ENCODE data around the gene FBXW10. TPM values are rescaled to one million over a fixed set of nuclear protein-coding genes. Genes with fewer than 3 reads are reported as not detected.
"Not testable (repeated sequence)": the region's sequence is repeated elsewhere in the genome, so short reads cannot be mapped to it uniquely, and the experiment has no call there.

The FBXW10 gene
- total RNA-seq (2014; rRNA removed; shearing (Covaris generic)): 0.05 TPM in 1 of 2 replicates, not detected in the other

- not testable (repeated sequence) for H3K27ac ChIP-seq; H3K9me3 ChIP-seq (replicated peaks); DNase-seq (ENCODE audit: low read depth in 1 of 2, low spot score in 2 of 2); H3K4me3 ChIP-seq; H3K27me3 ChIP-seq (replicated peaks); H3K4me1 ChIP-seq (replicated peaks); H3K36me3 ChIP-seq
These were observed at the start of gene FBXW10 for GRCh38 chr17:18743699-18744421. Gene FBXW10, plus strand, starts transcription at chr17:18744054. Its CDS starts 191 bp downstream, at chr17:18744245.

- H3K27ac ChIP-seq; H3K36me3 ChIP-seq; DNase-seq (ENCODE audit: low read depth in 1 of 2, low spot score in 2 of 2); H3K4me1 ChIP-seq (replicated peaks); H3K27me3 ChIP-seq (replicated peaks); H3K9me3 ChIP-seq (replicated peaks); H3K4me3 ChIP-seq: not testable (repeated sequence)
These were observed 48.7 kb upstream of the FBXW10 start for GRCh38 chr17:18695143-18695542.

GRCh38 chr17:18698473-18699103, 45.3 kb upstream of the FBXW10 start:
- H3K27me3 ChIP-seq (replicated peaks); H3K27ac ChIP-seq; H3K9me3 ChIP-seq (replicated peaks): not testable (repeated sequence)

GRCh38 chr17:18705955-18706354, 37.9 kb upstream of the FBXW10 start:
- not testable (repeated sequence) for H3K36me3 ChIP-seq; H3K27ac ChIP-seq; H3K4me1 ChIP-seq (replicated peaks); H3K4me3 ChIP-seq; H3K27me3 ChIP-seq (replicated peaks); H3K9me3 ChIP-seq (replicated peaks); DNase-seq (ENCODE audit: low read depth in 1 of 2, low spot score in 2 of 2)

More at GRCh38 chr17:18698473-18699103, 45.3 kb upstream of the FBXW10 start:
- not testable (repeated sequence) for H3K4me1 ChIP-seq (replicated peaks); DNase-seq (ENCODE audit: low read depth in 1 of 2, low spot score in 2 of 2); H3K4me3 ChIP-seq; H3K36me3 ChIP-seq

GRCh38 chr17:18708215-18708614, 35.6 kb upstream of the FBXW10 start:
- H3K36me3 ChIP-seq; H3K9me3 ChIP-seq (replicated peaks); DNase-seq (ENCODE audit: low read depth in 1 of 2, low spot score in 2 of 2); H3K4me1 ChIP-seq (replicated peaks); H3K27ac ChIP-seq; H3K4me3 ChIP-seq; H3K27me3 ChIP-seq (replicated peaks): not testable (repeated sequence)

GRCh38 chr17:18712354-18712999, 31.4 kb upstream of the FBXW10 start:
- H3K4me3 ChIP-seq; H3K27me3 ChIP-seq (replicated peaks); H3K9me3 ChIP-seq (replicated peaks); H3K27ac ChIP-seq; H3K36me3 ChIP-seq; H3K4me1 ChIP-seq (replicated peaks): not testable (repeated sequence)
- DNase-seq (ENCODE audit: low read depth in 1 of 2, low spot score in 2 of 2): peak; percentile 16 to 55

- not testable (repeated sequence) for H3K27me3 ChIP-seq (replicated peaks); H3K9me3 ChIP-seq (replicated peaks); H3K4me3 ChIP-seq; H3K27ac ChIP-seq; H3K36me3 ChIP-seq
- peak; percentile 47 to 60 for DNase-seq (ENCODE audit: low read depth in 1 of 2, low spot score in 2 of 2)
- H3K4me1 ChIP-seq (replicated peaks): peaks cover 11% of the 10 kb centered on the region
These were observed 25.0 kb upstream of the FBXW10 start for GRCh38 chr17:18718643-18719427.

- H3K27me3 ChIP-seq (replicated peaks); H3K27ac ChIP-seq; H3K9me3 ChIP-seq (replicated peaks); H3K4me3 ChIP-seq; H3K36me3 ChIP-seq; DNase-seq (ENCODE audit: low read depth in 1 of 2, low spot score in 2 of 2): not testable (repeated sequence)
- peaks cover 11% of the 10 kb centered on the region for H3K4me1 ChIP-seq (replicated peaks)
These were observed 24.3 kb upstream of the FBXW10 start for GRCh38 chr17:18719428-18720110.

- DNase-seq (ENCODE audit: low read depth in 1 of 2, low spot score in 2 of 2); H3K36me3 ChIP-seq; H3K9me3 ChIP-seq (replicated peaks); H3K27me3 ChIP-seq (replicated peaks); H3K4me3 ChIP-seq: not testable (repeated sequence)
- H3K4me1 ChIP-seq (replicated peaks): peaks cover 11% of the 10 kb centered on the region
- peak overlapping the region; percentile 86 for H3K27ac ChIP-seq
These were observed 21.9 kb upstream of the FBXW10 start for GRCh38 chr17:18721775-18722547.

GRCh38 chr17:18722612-18723011, 21.2 kb upstream of the FBXW10 start:
- not testable (repeated sequence) for DNase-seq (ENCODE audit: low read depth in 1 of 2, low spot score in 2 of 2); H3K27me3 ChIP-seq (replicated peaks); H3K27ac ChIP-seq; H3K4me3 ChIP-seq; H3K9me3 ChIP-seq (replicated peaks); H3K36me3 ChIP-seq
- H3K4me1 ChIP-seq (replicated peaks): peaks cover 11% of the 10 kb centered on the region

- not testable (repeated sequence) for H3K36me3 ChIP-seq; H3K27ac ChIP-seq; DNase-seq (ENCODE audit: low read depth in 1 of 2, low spot score in 2 of 2); H3K27me3 ChIP-seq (replicated peaks); H3K9me3 ChIP-seq (replicated peaks); H3K4me3 ChIP-seq
- peaks cover 11% of the 10 kb centered on the region for H3K4me1 ChIP-seq (replicated peaks)
These were observed 20.3 kb upstream of the FBXW10 start for GRCh38 chr17:18723509-18723908.

GRCh38 chr17:18732438-18732837, 11.4 kb upstream of the FBXW10 start:
- DNase-seq (ENCODE audit: low read depth in 1 of 2, low spot score in 2 of 2); H3K27me3 ChIP-seq (replicated peaks); H3K9me3 ChIP-seq (replicated peaks); H3K4me3 ChIP-seq; H3K36me3 ChIP-seq; H3K4me1 ChIP-seq (replicated peaks); H3K27ac ChIP-seq: not testable (repeated sequence)

- not testable (repeated sequence) for DNase-seq (ENCODE audit: low read depth in 1 of 2, low spot score in 2 of 2)
These were observed 10.5 kb upstream of the FBXW10 start for GRCh38 chr17:18733350-18733749.

More at GRCh38 chr17:18733350-18733749, 10.5 kb upstream of the FBXW10 start:
- H3K9me3 ChIP-seq (replicated peaks); H3K4me3 ChIP-seq; H3K4me1 ChIP-seq (replicated peaks); H3K27me3 ChIP-seq (replicated peaks); H3K36me3 ChIP-seq; H3K27ac ChIP-seq: not testable (repeated sequence)
